Right kidney (tissue), 1 donor: ENCODE data around the gene RGMB.

Source experiments
- DNase-seq: peaks from one replicate; pipeline ENCODE4 v3.0.0-alpha.2; 2016

The RGMB gene

GRCh38 chr5:98786191-98786853 lies 12.9 kb downstream of the RGMB start:
- no peak for DNase-seq

GRCh38 chr5:98787131-98787719 lies 13.8 kb downstream of the RGMB start:
- no peak for DNase-seq

GRCh38 chr5:98789029-98789428 lies 15.6 kb downstream of the RGMB start:
- DNase-seq: no peak

GRCh38 chr5:98791001-98791519 lies 17.6 kb downstream of the RGMB start:
- DNase-seq: no peak

- DNase-seq: no peak
Measured at GRCh38 chr5:98791898-98792580, 18.6 kb downstream of the RGMB start.

GRCh38 chr5:98793223-98793622 lies 19.8 kb downstream of the RGMB start:
- no peak for DNase-seq

GRCh38 chr5:98794001-98794400 lies 20.5 kb downstream of the RGMB start:
- DNase-seq: no peak

GRCh38 chr5:98794414-98795080 lies 21.1 kb downstream of the RGMB start:
- no peak for DNase-seq

GRCh38 chr5:98795243-98795642 lies 21.8 kb downstream of the RGMB start:
- no peak for DNase-seq

- peak; percentile 48 for DNase-seq
Measured at GRCh38 chr5:98796197-98796972, 22.9 kb downstream of the RGMB start.

- DNase-seq: no peak
Measured at GRCh38 chr5:98798371-98798770, 24.9 kb downstream of the RGMB start.

GRCh38 chr5:98798847-98799246 lies 25.4 kb downstream of the RGMB start:
- DNase-seq: no peak

- DNase-seq: no peak
Measured at GRCh38 chr5:98804066-98804465, 30.6 kb downstream of the RGMB start.

GRCh38 chr5:98805070-98805469 lies 31.6 kb downstream of the RGMB start:
- DNase-seq: no peak

GRCh38 chr5:98807806-98808205 lies 34.3 kb downstream of the RGMB start:
- no peak for DNase-seq

- no peak for DNase-seq
Measured at GRCh38 chr5:98810206-98810605, 36.7 kb downstream of the RGMB start.

GRCh38 chr5:98813755-98814154 lies 40.3 kb downstream of the RGMB start:
- no peak for DNase-seq

GRCh38 chr5:98816582-98817222 lies 43.2 kb downstream of the RGMB start:
- no peak for DNase-seq

- DNase-seq: no peak
Measured at GRCh38 chr5:98825582-98826375, 52.3 kb downstream of the RGMB start.

GRCh38 chr5:98827161-98827560 lies 53.7 kb downstream of the RGMB start:
- DNase-seq: no peak
